IMR-90 (cell line): ENCODE data around the gene BTBD1. TPM values are rescaled to one million over a fixed set of nuclear protein-coding genes. Genes with fewer than 3 reads are reported as not detected.

Experiments
- ATAC-seq: fragments of 200-7000 bp; cut with Tn5 transposase; 2 replicates; pipeline ENCODE4 v1.9.1; 2020; ENCODE audit warnings: low read depth, mild to moderate bottlenecking, moderate library complexity
- BruUV-seq: library from RNA; stranded (reverse); fragments of 400-500 nt; replicated peaks from 2 replicates; lab custom pipeline; 2021; lab: Mats Ljungman, UMichigan
- CTCF ChIA-PET: fragments of 300-600 bp; formaldehyde crosslinking; extraction: SDS; loops from one replicate; lab custom pipeline; 2021; ENCODE audit warnings: antibody characterized with exemption; lab: Yijun Ruan, JAX
- POLR2A ChIA-PET: fragments of 300-600 bp; sonication (Branson Sonifier 250); formaldehyde crosslinking; loops from one replicate; lab custom pipeline; 2022; ENCODE audit warnings: antibody characterized with exemption; ENCODE audit not compliant: unreplicated experiment; lab: Charles Lee
- DNase-seq: peaks from one replicate; pipeline ENCODE4 v3.0.0; 2013
- H2AFZ ChIP-seq: replicated peaks from 2 replicates; pipeline ENCODE3; 2013; ENCODE audit warnings: low read length, mild to moderate bottlenecking; ENCODE audit not compliant: poor library complexity
- H2AK5ac ChIP-seq: 2 replicates; pipeline ENCODE4 v1.6.1; 2013; ENCODE audit warnings: low read depth, low read length, inconsistent platforms
- H2AK9ac ChIP-seq: replicated peaks from 2 replicates; pipeline ENCODE3; 2013; ENCODE audit warnings: mild to moderate bottlenecking, low read depth, low read length, moderate library complexity; ENCODE audit not compliant: poor library complexity
- H2BK120ac ChIP-seq: 2 replicates; pipeline ENCODE4 v1.6.1; 2013; ENCODE audit warnings: low read depth, low read length, inconsistent platforms
- H2BK15ac ChIP-seq: 3 replicates; pipeline ENCODE4 v1.6.1; 2013; ENCODE audit warnings: low read depth, low read length, inconsistent platforms
- H2BK20ac ChIP-seq: 2 replicates; pipeline ENCODE4 v1.6.1; 2013; ENCODE audit warnings: low read depth, mild to moderate bottlenecking, inconsistent platforms, low read length, moderate library complexity
- H2BK5ac ChIP-seq: 2 replicates; pipeline ENCODE4 v1.6.1; 2013; ENCODE audit warnings: mild to moderate bottlenecking, low read depth, low read length, inconsistent platforms; ENCODE audit not compliant: poor library complexity, severe bottlenecking
- H3K14ac ChIP-seq: replicated peaks from 2 replicates; pipeline ENCODE4 v1.6.1; 2013; ENCODE audit warnings: low read depth, low read length, inconsistent platforms
- H3K18ac ChIP-seq: 2 replicates; pipeline ENCODE4 v1.6.1; 2013; ENCODE audit warnings: low read depth, low read length, control low read depth
- H3K23ac ChIP-seq: 2 replicates; pipeline ENCODE4 v1.6.1; 2013; ENCODE audit warnings: low read depth, low read length, inconsistent platforms
- H3K27ac ChIP-seq: 2 replicates; pipeline ENCODE4 v1.5.1; 2013; ENCODE audit warnings: mild to moderate bottlenecking, control low read depth, low read length; ENCODE audit not compliant: insufficient read depth
- H3K27me3 ChIP-seq: 2 replicates; pipeline ENCODE4 v1.6.1; 2013; ENCODE audit warnings: low read length; ENCODE audit not compliant: control insufficient read depth, insufficient read depth
- H3K36me3 ChIP-seq: 2 replicates; pipeline ENCODE4 v1.6.1; 2013; ENCODE audit warnings: low read length, mixed read lengths; ENCODE audit not compliant: control insufficient read depth, insufficient read depth
- H3K4ac ChIP-seq: 2 replicates; pipeline ENCODE4 v1.6.1; 2013; ENCODE audit warnings: low read depth, low read length, inconsistent platforms
- H3K4me1 ChIP-seq: 2 replicates; pipeline ENCODE4 v1.6.1; 2013; ENCODE audit warnings: low read length, mixed read lengths; ENCODE audit not compliant: control insufficient read depth, insufficient read depth
- H3K4me2 ChIP-seq: 2 replicates; pipeline ENCODE4 v1.6.1; 2013; ENCODE audit warnings: low read depth, mild to moderate bottlenecking, control low read depth, low read length, moderate library complexity
- H3K4me3 ChIP-seq: 2 replicates; pipeline ENCODE4 v1.5.1; 2013; ENCODE audit warnings: low read depth, mild to moderate bottlenecking, control low read depth, low read length, moderate library complexity; ENCODE audit not compliant: insufficient read depth
- H3K56ac ChIP-seq: 2 replicates; pipeline ENCODE4 v1.6.1; 2013; ENCODE audit warnings: low read length, inconsistent platforms; ENCODE audit not compliant: insufficient read depth; ENCODE audit errors: extremely low read depth
- H3K79me1 ChIP-seq, 2 experiments: 2 replicates each; pipeline ENCODE4 v1.6.1; 2013; ENCODE audit warnings: low read length in 2 of 2, inconsistent platforms in 1 of 2, low read depth in 1 of 2
- H3K9ac ChIP-seq: 2 replicates; pipeline ENCODE4 v1.6.1; 2013; ENCODE audit warnings: low read depth, low read length, control low read depth
- H3K9me1 ChIP-seq: 2 replicates; pipeline ENCODE4 v1.6.1; 2013; ENCODE audit warnings: low read length, inconsistent platforms; ENCODE audit not compliant: insufficient read depth
- H3K9me3 ChIP-seq: 2 replicates; pipeline ENCODE4 v1.6.1; 2013; ENCODE audit warnings: low read length; ENCODE audit not compliant: control insufficient read depth, insufficient read depth
- H4K20me1 ChIP-seq: 2 replicates; pipeline ENCODE4 v1.6.1; 2013; ENCODE audit warnings: low read length, inconsistent platforms; ENCODE audit not compliant: insufficient read depth
- H4K5ac ChIP-seq: 2 replicates; pipeline ENCODE4 v1.6.1; 2013; ENCODE audit warnings: mild to moderate bottlenecking, low read depth, low read length, control low read depth
- H4K8ac ChIP-seq, 2 experiments: 2 replicates each; pipeline ENCODE4 v1.6.1; 2013; ENCODE audit warnings: low read depth in 2 of 2, low read length in 2 of 2, control low read depth in 1 of 2, inconsistent platforms in 1 of 2
- H4K91ac ChIP-seq: 2 replicates; pipeline ENCODE4 v1.6.1; 2013; ENCODE audit warnings: low read depth, low read length, inconsistent platforms; ENCODE audit not compliant: insufficient read depth
- RCOR1 ChIP-seq: IDR thresholded peaks from 2 replicates; pipeline ENCODE4 v1.6.1; 2012; ENCODE audit warnings: mild to moderate bottlenecking, low read length, improper control_type of control experiment; ENCODE audit not compliant: insufficient replicate concordance
- WGBS, 2 experiments: methylation state at CpG; one replicate each; pipeline versions ENCODE4 v1.1.5 to v1.1.7; 2013; ENCODE audit warnings: missing lambda C conversion rate in 2 of 2; ENCODE audit not compliant: insufficient read length in 1 of 2; ENCODE audit errors: extremely low coverage in 2 of 2; 5-methylcytosine and 5-hydroxymethylcytosine counted together
- dilution Hi-C: fragments of 300-500 bp; cut with HindIII; formaldehyde crosslinking; loops from one replicate; pipeline ENCODE4 v1.14.3; 2018; ENCODE audit warnings: low sequenced_read_pairs; ENCODE audit not compliant: unreplicated experiment
- in situ Hi-C: fragments of 300-500 bp; cut with MboI; formaldehyde crosslinking; loops from 3 replicates; pipeline ENCODE4 v1.14.3; 2019; ENCODE audit warnings: low sequenced_read_pairs, inconsistent platforms, mixed read lengths
- intact Hi-C: fragments of 100-400 bp; cut with micrococcal nuclease; formaldehyde crosslinking; loops from 2 replicates; pipeline ENCODE4 v1.10.0; 2022
- polyA plus RNA-seq, 3 experiments: library from polyadenylated mRNA; depleted of rRNA; stranded (reverse); fragments of >200 nt; gene quantifications; 2 replicates each; pipeline ENCODE4 v1.2.3, GENCODE V29; 2012; ENCODE audit warnings: low replicate concordance in 1 of 3
- total RNA-seq: library from RNA; depleted of rRNA; stranded (reverse); fragments of >200 nt; gene quantifications from 2 replicates; pipeline ENCODE4 v1.2.3, GENCODE V29; 2012
- TF ChIP-seq, protein P1 (sequence below): fragments of 150-350 bp; IDR thresholded peaks from 2 replicates; pipeline ENCODE4 v1.6.1; 2016; ENCODE audit warnings: low read depth, mild to moderate bottlenecking, low read length, moderate library complexity, borderline replicate concordance

Gene BTBD1
- total and polyA plus RNA-seq, 2 of the 4 experiments (the other 2 are of a cell fraction), result 39.3 to 78.7 TPM

DNA sequence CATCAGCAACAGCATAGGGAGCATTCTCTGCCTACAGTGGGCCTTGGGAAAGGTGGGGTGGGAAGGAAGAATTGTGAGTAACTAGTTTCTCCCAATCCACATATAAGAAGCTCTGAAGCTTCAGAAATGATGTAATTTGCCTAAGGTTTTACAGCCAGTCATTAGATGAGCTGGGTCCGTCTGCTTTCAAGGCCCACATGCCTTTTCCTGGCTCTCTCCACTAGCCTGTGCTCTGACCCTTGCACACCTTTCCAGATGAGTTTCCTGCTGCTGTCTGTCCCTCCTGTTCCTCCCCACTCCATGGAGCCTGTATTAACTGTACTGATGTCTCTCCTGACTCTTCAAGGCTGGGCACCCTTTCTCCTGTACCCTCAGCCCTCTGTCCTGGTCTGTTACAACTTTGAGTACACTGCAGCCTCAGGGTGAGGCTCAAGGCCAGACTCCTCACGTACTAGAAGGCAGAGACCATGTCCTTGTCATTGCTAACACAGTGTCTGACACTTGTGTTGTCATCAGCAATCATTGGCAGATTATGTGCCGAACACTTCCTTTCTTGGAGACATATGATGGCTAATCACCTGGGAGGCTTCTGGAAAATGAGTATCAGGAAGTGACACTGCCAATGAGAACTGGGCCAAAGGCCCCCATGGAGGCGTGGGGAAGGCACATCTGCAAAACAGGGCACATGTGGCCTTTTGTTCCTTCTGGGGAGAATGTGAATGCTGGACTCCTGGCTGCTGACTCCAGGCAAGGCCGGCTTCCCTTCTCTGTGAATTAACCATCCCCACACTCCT is 47.0 kb upstream of the BTBD1 start (continued):
- no peak for TF ChIP-seq RCOR1

DNA sequence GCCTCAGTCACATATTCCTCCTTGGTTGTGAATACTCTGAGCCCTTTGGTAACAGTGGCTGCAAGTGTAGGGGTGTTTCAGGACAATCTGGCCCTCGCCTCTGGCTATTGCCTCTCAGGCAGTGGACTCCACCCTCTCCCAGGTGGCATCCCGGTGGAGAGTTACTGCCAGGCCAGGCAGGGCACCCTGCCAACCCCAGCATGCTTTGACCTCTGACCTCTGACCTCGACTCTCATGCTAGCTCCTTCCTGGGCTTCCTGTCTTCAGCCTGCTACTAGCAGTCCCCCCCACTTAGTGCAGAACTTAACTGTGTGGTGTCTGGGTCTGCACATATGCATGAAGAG is 45.9 kb upstream of the BTBD1 start:
- peak overlapping the region; percentile 3; the same call in 1 of the 2 replicates for H3K9ac ChIP-seq
- H3K23ac ChIP-seq, result peak overlapping the region; percentile 80
- peak overlapping the region; percentile 92 for H2BK120ac ChIP-seq
- BruUV-seq, result no TSS peak
- H2AK5ac ChIP-seq, result peak overlapping the region; percentile 90
- H2AFZ ChIP-seq, result peak overlapping the region; percentile 80
- H2AK9ac ChIP-seq, result peak overlapping the region; percentile 91
- peak overlapping the region; percentile 64 for H2BK5ac ChIP-seq
- peaks cover 3% of the 10 kb centered on the region; the same call in 1 of the 2 replicates for H4K20me1 ChIP-seq
- peak overlapping the region; percentile 83 for H3K4ac ChIP-seq
- no peak; the same call in 1 of the 2 replicates for ATAC-seq
- H3K18ac ChIP-seq, result peak overlapping the region; percentile 12
- no peaks in the 10 kb centered on the region for H3K9me3 ChIP-seq
- intact Hi-C loops (loop anchor here (1.0 to 2.0 kb wide), 3 partner anchors 46 to 102 kb away; partner anchors contain the start of genes BTBD1, C15orf40 and HDGFL3), dilution Hi-C loops (no loop called here), in situ Hi-C loops (no loop called here)
- ChIA-PET CTCF (no interaction called here), POLR2A (no interaction called here)
- H4K91ac ChIP-seq, result peak overlapping the region; percentile 68
- peak overlapping the region; percentile 69 for H3K27ac ChIP-seq
- peak overlapping the region; percentile 17 for H4K5ac ChIP-seq
- H3K4me1 ChIP-seq, result peaks cover 18% of the 10 kb centered on the region
- H2BK15ac ChIP-seq, result peak overlapping the region; percentile 95; the same call in 2 of the 3 replicates
- 20% methylated on average over 1 of the region's 3 CpGs; no CpG with 5 or more reads in 1 of the 2 experiments for WGBS, 2 experiments
- peaks cover 8 to 43% of the 10 kb centered on the region in 2 experiments; a peak in 3 of 4 replicates for H3K79me1 ChIP-seq
- no peaks in the 10 kb centered on the region; the same call in 1 of the 2 replicates for H3K36me3 ChIP-seq
- no peak for DNase-seq
- H4K8ac ChIP-seq, result peak overlapping the region; percentile 53 to 63; a peak in 2 of 4 replicates
- peak overlapping the region; percentile 55; the same call in 1 of the 2 replicates for H3K56ac ChIP-seq
- H3K14ac ChIP-seq, result peak overlapping the region; percentile 90
- peak overlapping the region; percentile 70 for H2BK20ac ChIP-seq
- no peak overlapping the region for H3K4me3 ChIP-seq
- H3K27me3 ChIP-seq, result no peaks in the 10 kb centered on the region
- H3K4me2 ChIP-seq, result peak overlapping the region; percentile 63
- TF ChIP-seq, protein P1, sequence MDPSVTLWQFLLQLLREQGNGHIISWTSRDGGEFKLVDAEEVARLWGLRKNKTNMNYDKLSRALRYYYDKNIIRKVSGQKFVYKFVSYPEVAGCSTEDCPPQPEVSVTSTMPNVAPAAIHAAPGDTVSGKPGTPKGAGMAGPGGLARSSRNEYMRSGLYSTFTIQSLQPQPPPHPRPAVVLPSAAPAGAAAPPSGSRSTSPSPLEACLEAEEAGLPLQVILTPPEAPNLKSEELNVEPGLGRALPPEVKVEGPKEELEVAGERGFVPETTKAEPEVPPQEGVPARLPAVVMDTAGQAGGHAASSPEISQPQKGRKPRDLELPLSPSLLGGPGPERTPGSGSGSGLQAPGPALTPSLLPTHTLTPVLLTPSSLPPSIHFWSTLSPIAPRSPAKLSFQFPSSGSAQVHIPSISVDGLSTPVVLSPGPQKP, result no peak
- TF ChIP-seq RCOR1, result peak; percentile 0
- peaks cover 35% of the 10 kb centered on the region for H3K9me1 ChIP-seq
